ENCODE data around the gene BPIFB2.
A peak's percentile ranks its signal among the peaks of the same experiment; 100 is the strongest.

The BPIFB2 gene

GRCh38 chr20:32984196-32984595 is 23.3 kb upstream of the BPIFB2 start:
- DNase-seq (ENCODE audit: low read depth, low spot score), result no peak

- DNase-seq (ENCODE audit: low read depth, low spot score), result no peak
Measured at GRCh38 chr20:32984631-32985354, 22.7 kb upstream of the BPIFB2 start.

- DNase-seq (ENCODE audit: low read depth, low spot score), result no peak
Measured at GRCh38 chr20:32985596-32985995, 21.9 kb upstream of the BPIFB2 start.

- no peak for DNase-seq (ENCODE audit: low read depth, low spot score)
Measured at GRCh38 chr20:32986331-32986966, 21.1 kb upstream of the BPIFB2 start.

GRCh38 chr20:32987044-32987825 is 20.3 kb upstream of the BPIFB2 start:
- no peak for DNase-seq (ENCODE audit: low read depth, low spot score)

- DNase-seq (ENCODE audit: low read depth, low spot score), result no peak
Measured at GRCh38 chr20:32988008-32988407, 19.5 kb upstream of the BPIFB2 start.

- DNase-seq (ENCODE audit: low read depth, low spot score), result no peak
Measured at GRCh38 chr20:32989507-32990283, 17.8 kb upstream of the BPIFB2 start.

- DNase-seq (ENCODE audit: low read depth, low spot score), result no peak
Measured at GRCh38 chr20:32990426-32990825, 17.1 kb upstream of the BPIFB2 start.

- DNase-seq (ENCODE audit: low read depth, low spot score), result no peak
Measured at GRCh38 chr20:32991383-32991782, 16.1 kb upstream of the BPIFB2 start.

GRCh38 chr20:32991792-32992641 is 15.5 kb upstream of the BPIFB2 start:
- no peak for DNase-seq (ENCODE audit: low read depth, low spot score)

GRCh38 chr20:32993496-32994050 is 13.9 kb upstream of the BPIFB2 start:
- no peak for DNase-seq (ENCODE audit: low read depth, low spot score)

- no peak for DNase-seq (ENCODE audit: low read depth, low spot score)
Measured at GRCh38 chr20:32995802-32996201, 11.7 kb upstream of the BPIFB2 start.

- no peak for DNase-seq (ENCODE audit: low read depth, low spot score)
Measured at GRCh38 chr20:32997431-32997830, 10.1 kb upstream of the BPIFB2 start.

GRCh38 chr20:32999603-33000250 is 7.8 kb upstream of the BPIFB2 start:
- DNase-seq (ENCODE audit: low read depth, low spot score), result peak; percentile 23

GRCh38 chr20:33000802-33001466 is 6.6 kb upstream of the BPIFB2 start:
- DNase-seq (ENCODE audit: low read depth, low spot score), result no peak

GRCh38 chr20:33002087-33002808 is 5.3 kb upstream of the BPIFB2 start:
- no peak for DNase-seq (ENCODE audit: low read depth, low spot score)

- DNase-seq (ENCODE audit: low read depth, low spot score), result no peak
Measured at GRCh38 chr20:33004141-33004751, 3.3 kb upstream of the BPIFB2 start, which contains the start of gene SUN5. SUN5 (minus strand) TSS chr20:33004433; CDS start chr20:33004340, 93 bp downstream.

GRCh38 chr20:33005132-33005566 is 2.4 kb upstream of the BPIFB2 start:
- DNase-seq (ENCODE audit: low read depth, low spot score), result peak; percentile 10

Measured in astrocyte of the hippocampus (primary cell).